NCI-H345 (cell line): Measurements from ENCODE around the gene ATL3.
"Not testable (repeated sequence)": the region's sequence is repeated elsewhere in the genome, so short reads cannot be mapped to it uniquely, and the experiment has no call there.

Experiments used
- DNase-seq: peaks from one replicate; lab custom pipeline; 2025; lab: John Stamatoyannopoulos, UW

The ATL3 gene

GRCh38 chr11:63671322-63672155 lies at the start of gene ATL3:
ATL3 (minus strand) TSS chr11:63671376; CDS start chr11:63671335, 41 bp downstream.
- DNase-seq = peak; percentile 91

GRCh38 chr11:63720611-63721010 lies 49.4 kb upstream of the ATL3 start:
- DNase-seq = no peak

- DNase-seq = no peak
Measured at GRCh38 chr11:63719987-63720386, 48.8 kb upstream of the ATL3 start.

- DNase-seq = no peak
Measured at GRCh38 chr11:63719001-63719400, 47.8 kb upstream of the ATL3 start.

GRCh38 chr11:63716046-63716445 lies 44.9 kb upstream of the ATL3 start:
- no peak for DNase-seq

- DNase-seq = no peak
Measured at GRCh38 chr11:63713766-63714165, 42.6 kb upstream of the ATL3 start.

- no peak for DNase-seq
Measured at GRCh38 chr11:63711838-63712237, 40.7 kb upstream of the ATL3 start.

- no peak for DNase-seq
Measured at GRCh38 chr11:63710476-63711217, 39.5 kb upstream of the ATL3 start.

GRCh38 chr11:63709336-63709884 lies 38.2 kb upstream of the ATL3 start:
- no peak for DNase-seq

- DNase-seq = no peak
Measured at GRCh38 chr11:63708764-63709163, 37.6 kb upstream of the ATL3 start.

GRCh38 chr11:63705526-63705925 lies 34.4 kb upstream of the ATL3 start:
- DNase-seq = no peak

- DNase-seq = no peak
Measured at GRCh38 chr11:63699896-63700295, 28.7 kb upstream of the ATL3 start.

- no peak for DNase-seq
Measured at GRCh38 chr11:63698976-63699733, 28.0 kb upstream of the ATL3 start.

GRCh38 chr11:63694596-63694995 lies 23.4 kb upstream of the ATL3 start:
- no peak for DNase-seq

GRCh38 chr11:63687845-63688244 lies 16.7 kb upstream of the ATL3 start:
- no peak for DNase-seq

- no peak for DNase-seq
Measured at GRCh38 chr11:63686926-63687325, 15.8 kb upstream of the ATL3 start.

GRCh38 chr11:63685158-63685721 lies 14.1 kb upstream of the ATL3 start:
- DNase-seq = not testable (repeated sequence)

- DNase-seq = no peak
Measured at GRCh38 chr11:63683133-63683991, 12.2 kb upstream of the ATL3 start.

- DNase-seq = peak; percentile 50
Measured at GRCh38 chr11:63682066-63683021, 11.2 kb upstream of the ATL3 start.
